NT2/D1 (cell line): Measurements from ENCODE around the gene FCRL5.

Experiments used
- SUZ12 ChIP-seq: IDR thresholded peaks from 2 replicates; pipeline ENCODE4 v1.6.1; 2011; ENCODE audit not compliant: insufficient read length, insufficient read depth; ENCODE audit errors: extremely low read depth
- YY1 ChIP-seq: IDR thresholded peaks from 2 replicates; pipeline ENCODE4 v1.6.1; 2011; ENCODE audit not compliant: insufficient read length, insufficient read depth
- ZNF274 ChIP-seq: IDR thresholded peaks from 2 replicates; pipeline ENCODE4 v1.6.1; 2011; ENCODE audit warnings: mild to moderate bottlenecking, low read depth, low read length

- TF ChIP-seq YY1 (no peak), ZNF274 (no peak), SUZ12 (no peak)
Measured at GRCh38 chr1:157472959-157473358, 79.4 kb downstream of the FCRL5 start.
